Measurements from ENCODE around the gene TOMM20L.

The TOMM20L gene

DNA sequence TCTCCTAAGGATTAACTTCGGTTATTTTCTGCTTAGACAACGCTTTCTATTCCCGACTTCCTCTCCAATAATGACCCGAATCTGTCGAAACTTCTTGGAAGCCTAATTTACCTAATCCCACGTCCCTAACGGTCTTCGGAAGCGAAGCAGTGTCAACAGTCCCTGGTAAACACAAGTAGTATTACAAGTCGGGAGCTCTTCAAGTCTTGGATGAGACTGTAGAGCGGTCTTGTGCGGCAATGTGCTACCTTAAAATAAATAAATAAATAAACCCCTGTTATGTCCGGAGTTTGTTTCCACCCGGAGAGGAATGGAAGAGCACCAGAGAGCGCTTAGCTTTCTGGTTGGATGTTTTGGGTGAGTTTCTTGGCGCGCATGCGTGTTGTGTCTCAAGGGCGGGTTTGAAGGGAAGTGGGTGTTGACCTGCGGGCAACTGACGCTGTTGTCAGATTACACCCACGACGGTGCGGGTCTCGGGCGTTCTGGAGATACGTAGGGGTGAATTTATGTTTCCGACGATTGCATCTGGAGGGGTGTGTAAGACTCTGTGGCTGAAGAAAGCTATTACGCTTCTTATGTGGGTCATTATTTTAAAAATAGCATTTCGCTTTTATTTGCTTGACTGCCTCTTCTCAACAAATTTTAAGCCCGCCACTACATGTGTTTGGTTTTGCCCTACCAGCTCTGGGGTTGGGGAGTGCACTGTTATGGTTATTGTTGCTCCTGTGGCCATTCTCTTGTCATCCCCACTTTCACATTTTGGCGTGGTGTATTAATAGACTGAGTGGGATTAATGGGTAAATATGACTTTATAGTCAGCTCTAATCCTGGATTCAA lies 31.8 kb downstream of the TOMM20L start, which contains the start of the genes KIAA0586 and TIMM9:
KIAA0586 (plus strand) TSS at position 439 of the 837 bp plus-strand sequence. CDS start 546 bp downstream, outside the sequence.
TIMM9 (minus strand) TSS at position 251 of the 837 bp plus-strand sequence. CDS start 15,586 bp downstream, outside the sequence.
- FAIRE-seq = peak; percentile 95

- peak; percentile 67 for FAIRE-seq
These were observed 32.5 kb downstream of the TOMM20L start for GRCh38 chr14:58428118-58428683.

GRCh38 chr14:58430156-58430555 lies 34.4 kb downstream of the TOMM20L start:
- no peak for FAIRE-seq

DNA sequence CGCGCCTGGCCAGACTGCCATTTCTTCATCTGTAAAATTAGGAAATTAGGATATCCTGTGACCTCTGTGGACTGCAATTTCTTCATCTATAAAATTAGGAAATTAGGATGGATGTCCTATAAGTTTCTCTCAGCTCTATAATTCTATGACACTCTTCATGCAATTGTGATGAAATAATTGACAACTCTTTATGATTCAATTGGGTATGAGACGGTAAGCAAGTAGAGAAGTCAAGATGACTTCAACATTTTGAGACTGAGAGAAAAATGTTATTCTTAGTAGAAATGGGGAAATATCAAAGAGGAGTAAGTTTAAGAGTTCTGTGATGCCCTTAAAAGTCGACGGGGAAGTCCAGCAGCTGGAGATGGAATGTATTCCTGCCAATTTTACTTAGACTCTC lies 43.7 kb downstream of the TOMM20L start:
- no peak for FAIRE-seq

DNA sequence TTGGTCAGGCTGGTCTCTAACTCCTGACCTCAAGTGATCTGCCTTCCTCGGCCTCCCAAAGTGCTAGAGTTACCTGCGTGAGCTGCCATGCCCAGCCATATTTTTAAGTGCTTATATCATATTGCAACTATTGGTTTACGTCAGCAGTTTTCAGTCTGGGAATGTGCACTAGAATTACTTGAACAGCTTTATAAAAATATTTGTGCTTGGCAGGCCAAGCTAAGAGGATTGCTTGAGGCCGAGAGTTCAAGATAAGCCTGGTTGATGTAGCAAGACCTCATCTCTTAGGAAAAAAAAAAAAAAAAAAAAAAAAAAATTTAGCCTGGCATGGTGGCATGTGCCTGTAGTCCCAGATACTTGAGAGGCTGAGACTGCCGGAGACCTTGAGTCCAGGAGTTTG lies 48.9 kb downstream of the TOMM20L start:
- no peak for FAIRE-seq

GRCh38 chr14:58455593-58456265 lies 60.0 kb downstream of the TOMM20L start:
- FAIRE-seq = no peak
